AML-193 (cell line): ENCODE results near the gene EVX2.

Experiments
- DNase-seq, 2 experiments: peaks; one replicate each; lab custom pipeline; 2025; lab: John Stamatoyannopoulos, UW

Gene EVX2

DNA sequence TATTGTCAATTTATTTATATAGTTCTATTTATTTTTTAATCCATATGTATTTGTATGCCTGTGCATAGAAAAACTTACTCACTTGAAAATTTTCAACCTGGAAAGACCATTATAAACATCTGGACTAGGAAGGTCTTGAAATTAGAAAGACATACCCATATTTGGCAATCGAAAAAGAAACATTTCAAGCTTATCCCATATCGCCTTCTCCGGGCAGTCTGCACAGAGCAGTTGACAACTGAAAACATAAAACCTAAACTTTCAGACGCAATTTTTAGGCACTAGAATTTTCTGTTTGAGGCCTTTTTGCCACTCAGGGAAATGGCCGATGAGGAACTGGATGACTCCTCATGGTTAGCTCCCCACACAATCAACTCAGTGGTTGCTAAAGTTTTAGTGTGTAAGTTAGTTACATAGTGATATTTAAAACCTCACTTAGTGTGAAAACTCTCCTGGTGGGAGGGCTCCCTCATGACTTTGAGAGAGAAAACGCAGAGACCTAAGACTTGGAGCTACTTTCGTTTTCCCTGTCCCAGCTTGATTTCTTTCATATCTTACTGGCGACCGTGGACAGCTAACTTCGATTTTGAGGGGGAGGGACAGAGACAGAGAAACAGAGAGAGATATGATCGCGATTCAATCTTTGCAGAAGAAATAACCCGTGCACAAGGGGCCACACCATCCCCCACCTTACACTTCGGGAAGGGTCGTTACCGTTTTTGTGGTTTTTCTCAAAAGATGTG lies 12.7 kb upstream of the EVX2 start:
- DNase-seq = peak; percentile 45 to 53

DNA sequence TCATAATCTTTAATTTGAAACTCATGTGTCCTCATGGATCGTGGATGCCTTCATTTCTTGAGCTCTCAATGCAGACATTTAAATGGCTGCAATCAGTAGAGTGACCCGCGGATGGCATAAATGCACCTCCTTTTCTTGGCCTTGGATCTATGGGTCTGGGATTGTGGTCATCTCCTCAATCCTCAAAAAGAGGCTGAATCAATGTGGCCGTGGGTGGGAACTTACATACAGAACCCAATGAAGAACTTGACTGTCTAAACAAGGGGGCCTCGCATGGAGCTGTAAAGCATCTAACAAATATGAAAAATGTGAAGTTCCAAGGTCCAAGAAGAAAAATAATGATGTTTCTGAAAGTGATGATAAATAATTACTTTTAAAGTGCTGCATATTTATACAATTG lies 11.7 kb upstream of the EVX2 start:
- no peak for DNase-seq

DNA sequence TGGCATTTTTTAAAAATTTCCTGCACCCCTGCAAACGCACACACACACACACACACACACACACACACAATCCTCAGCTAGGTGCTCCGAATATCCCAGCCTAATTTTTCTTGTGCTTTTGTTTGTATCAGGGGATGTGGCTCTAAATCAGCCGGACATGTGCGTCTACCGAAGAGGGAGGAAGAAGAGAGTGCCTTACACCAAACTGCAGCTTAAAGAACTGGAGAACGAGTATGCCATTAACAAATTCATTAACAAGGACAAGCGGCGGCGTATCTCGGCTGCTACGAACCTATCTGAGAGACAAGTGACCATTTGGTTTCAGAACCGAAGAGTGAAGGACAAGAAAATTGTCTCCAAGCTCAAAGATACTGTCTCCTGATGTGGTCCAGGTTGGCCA lies 10.6 kb upstream of the EVX2 start:
- no peak for DNase-seq

- DNase-seq = no peak
These were observed 10.1 kb upstream of the EVX2 start for GRCh38 chr2:176093898-176094249.

- DNase-seq = no peak
These were observed 9.6 kb upstream of the EVX2 start for GRCh38 chr2:176093145-176093897.

DNA sequence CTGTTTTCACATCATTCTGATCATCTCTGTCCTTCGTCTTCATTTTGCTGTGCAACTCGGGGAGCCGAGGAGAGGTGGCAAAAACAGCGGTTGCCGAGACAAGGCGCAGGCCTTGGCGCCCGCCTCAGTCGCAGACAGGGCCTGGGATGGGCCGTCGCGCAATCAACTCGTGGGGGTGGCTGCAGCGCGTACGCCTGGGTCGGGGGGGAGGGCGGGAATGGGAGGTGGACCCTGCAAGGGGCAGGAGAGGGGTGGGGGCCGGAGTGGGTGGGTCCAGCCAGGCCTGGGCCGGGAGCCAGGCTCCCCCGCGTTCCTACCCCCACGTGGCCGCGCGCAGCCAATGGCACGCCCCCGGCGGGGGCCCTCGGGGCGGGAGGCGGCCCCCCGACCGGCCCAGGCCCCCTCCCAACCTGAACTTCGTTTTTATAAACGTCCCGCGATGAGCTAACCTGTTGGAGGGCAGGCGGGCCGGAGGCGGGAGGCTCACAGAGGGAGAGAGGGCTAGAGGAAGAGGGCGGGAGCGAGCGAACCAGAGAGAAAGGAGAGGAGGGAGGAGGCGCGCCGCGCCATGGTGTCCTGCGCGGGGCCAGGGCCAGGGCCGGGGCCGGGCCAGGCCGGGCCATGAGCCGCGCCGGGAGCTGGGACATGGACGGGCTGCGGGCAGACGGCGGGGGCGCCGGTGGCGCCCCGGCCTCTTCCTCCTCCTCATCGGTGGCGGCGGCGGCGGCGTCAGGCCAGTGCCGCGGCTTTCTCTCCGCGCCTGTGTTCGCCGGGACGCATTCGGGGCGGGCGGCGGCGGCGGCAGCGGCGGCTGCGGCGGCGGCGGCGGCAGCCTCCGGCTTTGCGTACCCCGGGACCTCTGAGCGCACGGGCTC lies 8.7 kb upstream of the EVX2 start, which contains the start of gene HOXD13:
Gene HOXD13 (plus strand): TSS at position 452 of the 875 bp plus-strand sequence. CDS start 170 bp downstream, at position 622.
- DNase-seq = no peak

GRCh38 chr2:176091329-176092258 lies 7.8 kb upstream of the EVX2 start:
- DNase-seq = no peak

GRCh38 chr2:176090862-176091261 lies 7.1 kb upstream of the EVX2 start:
- DNase-seq = no peak

GRCh38 chr2:176089843-176090395 lies 6.2 kb upstream of the EVX2 start:
- DNase-seq = no peak

GRCh38 chr2:176088937-176089842 lies 5.4 kb upstream of the EVX2 start:
- no peak for DNase-seq

- peak; percentile 63 to 65 for DNase-seq
These were observed 4.5 kb upstream of the EVX2 start for GRCh38 chr2:176088048-176088936.

DNA sequence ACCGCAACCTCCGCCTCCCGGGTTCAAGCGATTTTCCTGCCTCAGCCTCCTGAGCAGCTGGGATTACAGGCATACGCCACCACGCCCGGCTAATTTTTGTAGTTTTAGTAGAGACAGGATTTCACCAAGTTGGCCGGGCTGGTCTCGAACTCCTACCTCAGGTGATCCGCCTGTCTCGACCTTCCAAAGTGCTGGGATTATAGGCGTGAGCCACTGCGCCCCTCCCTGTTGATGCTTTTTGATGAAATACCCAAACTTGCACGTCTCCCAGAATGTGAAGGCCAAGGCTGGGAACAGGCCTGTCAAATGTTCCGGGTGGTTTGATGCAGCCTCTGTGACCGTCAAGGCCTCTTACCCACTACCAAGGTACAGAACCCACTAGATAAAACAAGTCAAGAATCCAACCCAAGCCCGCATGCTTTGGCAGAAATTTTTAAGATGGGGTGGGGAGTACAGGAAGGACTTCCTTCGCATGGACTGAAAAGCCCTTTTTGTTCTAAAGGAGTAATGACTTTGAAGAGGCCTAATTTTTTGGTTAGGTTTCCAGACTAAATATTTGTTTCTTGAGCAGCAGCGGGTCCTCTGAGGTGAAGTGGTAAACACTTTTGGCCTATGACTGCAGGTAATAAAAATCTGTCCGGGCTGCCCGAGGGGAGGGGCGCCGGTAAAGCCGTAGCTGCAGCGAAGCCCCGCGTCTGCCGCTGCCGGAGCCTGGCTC lies 3.7 kb upstream of the EVX2 start:
- no peak for DNase-seq

- DNase-seq = no peak
These were observed 2.4 kb upstream of the EVX2 start for GRCh38 chr2:176085861-176086771.

GRCh38 chr2:176085120-176085788 lies 1.5 kb upstream of the EVX2 start:
- no peak for DNase-seq

GRCh38 chr2:176084611-176085119 lies 903 bp upstream of the EVX2 start:
- no peak for DNase-seq
